NB4 (cell line): Measurements from ENCODE around the gene C16orf92.
"Not testable (repeated sequence)": the region's sequence is repeated elsewhere in the genome, so short reads cannot be mapped to it uniquely, and the experiment has no call there.

ENCODE experiments used
- DNase-seq: peaks from one replicate; pipeline ENCODE4 v3.0.0; 2010; ENCODE audit warnings: low read depth
- H3K4me3 ChIP-seq: one replicate; pipeline ENCODE4 v1.5.1; 2011; ENCODE audit warnings: mild to moderate bottlenecking, low read depth, low read length, moderate library complexity
- MYC ChIP-seq: IDR thresholded peaks from 2 replicates; pipeline ENCODE4 v1.6.1; 2011; ENCODE audit warnings: low read depth, low read length
- POLR2A ChIP-seq: IDR thresholded peaks from 2 replicates; pipeline ENCODE4 v1.6.1; 2011; ENCODE audit warnings: mild to moderate bottlenecking; ENCODE audit not compliant: insufficient read length; ENCODE audit errors: extremely low read depth
- TF ChIP-seq, protein P1 (sequence below): IDR thresholded peaks from one replicate; pipeline ENCODE4 v1.5.1; 2012; ENCODE audit warnings: low read depth, low read length
- TF ChIP-seq, protein P2 (sequence below): IDR thresholded peaks from 2 replicates; pipeline ENCODE4 v1.6.1; 2011; ENCODE audit warnings: low read depth, low read length

The C16orf92 gene

DNA sequence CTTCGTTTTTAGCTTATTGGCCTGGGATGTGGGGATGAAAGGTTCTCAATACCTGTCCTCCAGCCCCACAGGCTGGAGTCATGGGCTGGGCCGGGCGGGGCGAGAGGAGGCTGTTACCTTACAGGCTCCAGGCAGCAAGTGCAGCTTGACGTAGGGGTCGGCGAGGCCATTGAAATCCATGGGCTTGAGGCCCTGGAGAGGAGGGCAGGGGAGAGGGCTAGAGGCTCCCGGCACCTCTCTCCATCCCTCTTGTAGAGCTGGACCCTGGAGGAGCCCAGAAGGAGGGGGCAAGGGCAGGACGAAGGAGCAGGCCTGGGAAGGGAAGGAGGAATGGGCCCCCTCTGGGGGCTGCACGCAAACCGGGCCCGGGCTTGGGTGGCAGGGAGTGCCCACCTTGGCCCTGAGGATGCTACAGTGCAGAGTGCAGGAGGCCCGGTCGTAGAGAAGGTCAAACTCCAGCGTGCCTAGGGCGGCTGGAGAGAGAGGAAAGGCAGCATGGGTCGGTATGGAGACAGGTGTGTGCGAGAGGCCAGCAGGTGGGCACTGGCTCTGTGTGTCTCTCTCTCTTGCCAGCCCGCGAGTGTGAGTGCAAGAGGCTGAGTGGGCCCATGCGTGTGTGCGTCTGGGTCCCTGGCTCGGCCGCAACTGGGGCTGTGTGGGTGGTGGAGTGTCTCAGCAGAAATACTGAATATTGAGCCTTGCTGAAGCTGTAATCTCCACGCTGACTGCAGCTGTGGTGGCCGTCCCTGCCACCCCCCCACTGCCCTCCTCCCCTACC lies 13.7 kb upstream of the C16orf92 start:
- no peak overlapping the region for H3K4me3 ChIP-seq
- TF ChIP-seq MYC = no peak
- TF ChIP-seq, protein P1, sequence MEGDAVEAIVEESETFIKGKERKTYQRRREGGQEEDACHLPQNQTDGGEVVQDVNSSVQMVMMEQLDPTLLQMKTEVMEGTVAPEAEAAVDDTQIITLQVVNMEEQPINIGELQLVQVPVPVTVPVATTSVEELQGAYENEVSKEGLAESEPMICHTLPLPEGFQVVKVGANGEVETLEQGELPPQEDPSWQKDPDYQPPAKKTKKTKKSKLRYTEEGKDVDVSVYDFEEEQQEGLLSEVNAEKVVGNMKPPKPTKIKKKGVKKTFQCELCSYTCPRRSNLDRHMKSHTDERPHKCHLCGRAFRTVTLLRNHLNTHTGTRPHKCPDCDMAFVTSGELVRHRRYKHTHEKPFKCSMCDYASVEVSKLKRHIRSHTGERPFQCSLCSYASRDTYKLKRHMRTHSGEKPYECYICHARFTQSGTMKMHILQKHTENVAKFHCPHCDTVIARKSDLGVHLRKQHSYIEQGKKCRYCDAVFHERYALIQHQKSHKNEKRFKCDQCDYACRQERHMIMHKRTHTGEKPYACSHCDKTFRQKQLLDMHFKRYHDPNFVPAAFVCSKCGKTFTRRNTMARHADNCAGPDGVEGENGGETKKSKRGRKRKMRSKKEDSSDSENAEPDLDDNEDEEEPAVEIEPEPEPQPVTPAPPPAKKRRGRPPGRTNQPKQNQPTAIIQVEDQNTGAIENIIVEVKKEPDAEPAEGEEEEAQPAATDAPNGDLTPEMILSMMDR = no peak
- TF ChIP-seq, protein P2, sequence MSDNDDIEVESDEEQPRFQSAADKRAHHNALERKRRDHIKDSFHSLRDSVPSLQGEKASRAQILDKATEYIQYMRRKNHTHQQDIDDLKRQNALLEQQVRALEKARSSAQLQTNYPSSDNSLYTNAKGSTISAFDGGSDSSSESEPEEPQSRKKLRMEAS = no peak
- TF ChIP-seq POLR2A = no peak
- no peak for DNase-seq

DNA sequence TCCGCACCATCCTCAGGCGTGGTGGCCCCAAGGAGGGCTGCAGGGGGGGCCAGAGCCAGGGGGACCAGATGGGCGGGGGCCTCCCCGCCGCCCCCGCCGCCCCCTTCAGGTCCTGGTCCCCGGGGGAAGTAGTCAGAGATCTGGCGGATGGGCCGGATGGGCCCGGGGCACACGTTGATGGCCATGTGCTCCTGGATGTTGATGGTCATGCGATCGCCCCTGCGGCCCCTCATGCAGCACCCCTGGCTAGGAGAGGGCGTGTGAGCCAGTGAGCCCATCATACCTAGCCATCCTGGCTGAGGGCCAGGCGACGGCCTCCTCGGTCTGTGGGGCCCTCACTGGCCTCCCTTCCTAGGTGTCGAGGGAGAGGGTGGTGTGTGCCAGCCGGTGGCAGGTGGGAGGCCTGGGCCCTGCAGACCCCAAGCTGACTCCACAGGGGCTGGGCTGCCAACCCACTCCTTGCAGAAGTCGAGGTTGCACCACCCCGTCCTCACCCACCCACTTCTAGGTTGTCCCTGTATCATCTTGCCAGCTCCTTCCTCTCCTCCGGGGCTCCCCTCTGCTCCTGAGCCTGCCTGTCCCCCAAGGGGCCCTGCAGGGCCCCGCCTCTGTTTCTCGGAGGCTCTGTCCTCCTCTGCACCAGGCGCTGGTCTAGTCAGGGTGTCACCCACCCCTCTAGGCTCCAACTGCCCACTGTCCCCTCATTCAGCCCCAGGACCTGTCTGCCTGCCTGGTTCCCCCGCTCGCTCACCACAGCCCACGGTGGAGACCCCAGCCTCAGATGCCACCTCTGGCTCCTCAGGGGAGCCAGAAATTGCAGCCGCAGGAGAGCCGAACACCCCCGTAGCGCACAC lies 12.8 kb upstream of the C16orf92 start:
- H3K4me3 ChIP-seq = peak overlapping the region; percentile 11
- DNase-seq = peak; percentile 45
- TF ChIP-seq, protein P2 = no peak
- TF ChIP-seq, protein P1 = no peak
- TF ChIP-seq MYC = no peak
- no peak for TF ChIP-seq POLR2A

DNA sequence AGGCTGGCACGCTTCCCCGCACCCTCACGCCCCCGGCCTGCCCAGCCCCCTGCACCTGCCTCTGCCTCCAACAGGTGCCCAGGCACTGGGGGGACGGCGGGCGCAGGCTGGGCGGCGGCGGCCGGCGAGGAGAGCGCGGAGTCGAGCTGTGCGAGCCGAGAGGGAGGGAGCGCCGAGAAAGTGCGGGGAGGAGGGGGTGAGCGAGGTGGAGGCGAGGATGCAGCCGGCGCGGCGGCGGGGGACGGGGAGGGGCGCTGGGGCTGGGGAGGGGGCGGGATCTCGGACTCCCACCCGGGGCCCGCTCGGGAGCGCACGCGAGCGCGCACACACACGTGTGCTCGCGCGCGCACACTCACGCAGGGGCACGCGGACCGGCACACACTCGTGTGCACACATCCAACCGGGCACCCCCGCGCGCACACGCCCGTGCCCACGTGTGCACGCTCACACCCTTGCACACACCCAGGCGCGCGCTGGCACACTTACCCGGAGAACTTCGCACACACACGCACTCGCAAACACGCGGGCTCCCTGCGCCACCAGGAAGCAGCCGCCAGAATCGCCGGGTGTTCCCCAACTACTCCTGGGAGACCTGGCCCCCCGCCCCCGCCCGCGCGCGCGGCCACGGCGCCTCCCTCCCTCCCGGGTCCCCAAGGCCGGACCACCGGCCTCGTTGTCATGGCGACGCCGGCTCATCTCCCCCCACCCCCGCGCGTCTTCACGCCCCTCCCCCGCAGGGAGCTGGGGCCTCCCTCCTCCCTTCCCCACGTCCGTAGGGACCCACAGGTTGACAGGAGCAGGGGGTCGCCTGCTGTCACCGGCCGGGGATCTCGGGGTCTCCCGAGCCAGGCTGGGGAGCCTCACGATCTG lies 11.9 kb upstream of the C16orf92 start, which contains the start of gene DOC2A:
Gene DOC2A (minus strand): TSS at position 184 of the 870 bp plus-strand sequence. CDS start 805 bp downstream, outside the sequence.
- TF ChIP-seq, protein P1 = no peak
- TF ChIP-seq POLR2A (no peak), MYC (peak; percentile 24; the same call in 1 of the 2 replicates)
- TF ChIP-seq, protein P2 = peak; percentile 61
- peak within 1 kb of the TSS; percentile 11 for H3K4me3 ChIP-seq
- DNase-seq = peak; percentile 42

DNA sequence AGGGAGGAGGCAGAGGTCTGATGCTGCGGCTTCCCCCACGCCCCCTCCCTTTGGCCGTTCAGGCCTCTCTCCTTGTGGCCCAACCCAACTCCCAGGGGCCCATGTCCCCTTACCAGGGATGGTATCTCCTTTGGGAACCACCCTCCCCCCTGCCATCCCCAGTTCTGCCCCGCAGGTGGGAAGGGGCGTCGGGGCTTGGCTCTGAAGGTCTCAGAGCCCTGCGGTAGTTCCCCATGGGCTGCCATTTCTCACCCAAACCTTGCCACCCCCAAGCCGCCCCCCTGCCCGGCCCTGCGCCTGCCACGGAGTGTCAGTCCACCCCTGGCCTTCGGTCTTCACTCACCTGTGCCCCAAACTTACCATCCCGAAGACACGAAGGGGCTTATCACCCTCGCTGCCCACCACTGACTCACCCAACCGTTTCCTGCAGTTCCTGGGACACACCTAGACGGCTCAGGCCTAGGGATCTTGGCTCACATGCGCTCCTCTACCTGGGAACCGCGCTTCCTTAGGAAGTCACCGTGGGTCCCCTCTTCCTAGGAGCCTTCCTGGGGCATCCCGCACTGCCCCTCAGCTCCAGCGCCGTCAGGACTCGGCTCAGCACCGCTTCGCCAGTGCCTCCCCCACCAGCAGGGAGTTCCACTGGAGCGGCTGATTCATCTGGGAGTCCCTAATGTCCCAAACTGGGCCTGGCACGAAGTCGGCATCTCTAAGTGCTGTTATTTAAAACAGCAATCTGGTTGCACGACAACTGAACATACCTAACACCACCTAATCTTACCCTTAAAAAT lies 11.1 kb upstream of the C16orf92 start:
- DNase-seq = no peak
- no peak overlapping the region for H3K4me3 ChIP-seq
- no peak for TF ChIP-seq POLR2A

DNA sequence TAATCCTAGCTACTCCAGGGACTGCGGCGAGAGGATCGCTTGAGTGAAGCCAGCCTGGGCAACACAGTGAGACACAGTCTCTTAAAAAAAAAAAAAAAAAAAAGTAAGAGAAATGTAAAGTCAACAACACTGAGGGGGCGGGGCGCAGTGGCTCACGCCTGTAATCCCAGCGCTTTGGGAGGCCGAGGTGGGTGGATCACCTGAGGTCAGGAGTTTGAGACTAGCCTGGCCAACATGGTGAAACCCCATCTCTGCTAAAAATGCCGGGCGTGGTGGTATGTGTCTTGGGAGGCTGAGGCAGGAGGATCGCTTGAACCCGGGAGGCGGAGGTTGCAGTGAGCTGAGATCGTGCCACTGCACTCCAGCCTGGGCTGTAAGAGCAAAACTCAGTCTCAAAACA lies 10.4 kb upstream of the C16orf92 start:
- not testable (repeated sequence) for DNase-seq, H3K4me3 ChIP-seq

DNA sequence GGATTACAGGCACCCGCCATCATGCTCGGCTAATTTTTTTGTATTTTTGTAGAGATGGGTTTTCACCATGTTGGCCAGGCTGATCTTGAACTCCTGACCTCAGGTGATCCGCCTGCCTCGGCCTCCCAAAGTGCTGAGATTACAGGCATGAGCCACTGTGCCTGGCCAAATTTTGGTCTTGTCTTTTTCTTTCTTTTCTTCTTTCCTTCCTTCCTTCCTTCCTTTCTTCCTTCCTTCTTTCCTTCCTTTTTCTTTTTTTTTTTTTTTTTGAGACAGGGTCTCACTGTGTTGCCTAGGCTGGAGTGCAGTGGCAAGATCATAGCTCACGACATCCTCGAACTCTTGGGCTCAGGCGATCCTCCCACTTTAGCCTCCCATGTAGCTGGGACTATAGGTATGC lies 7.5 kb upstream of the C16orf92 start:
- not testable (repeated sequence) for H3K4me3 ChIP-seq, DNase-seq
